Measurements from ENCODE around the gene CISD1.

CISD1 gene

GRCh38 chr10:58305821-58306220 lies 36.9 kb downstream of the CISD1 start:
- no peak for DNase-seq (ENCODE audit: low read depth in 2 of 2, low spot score in 1 of 2)

DNA sequence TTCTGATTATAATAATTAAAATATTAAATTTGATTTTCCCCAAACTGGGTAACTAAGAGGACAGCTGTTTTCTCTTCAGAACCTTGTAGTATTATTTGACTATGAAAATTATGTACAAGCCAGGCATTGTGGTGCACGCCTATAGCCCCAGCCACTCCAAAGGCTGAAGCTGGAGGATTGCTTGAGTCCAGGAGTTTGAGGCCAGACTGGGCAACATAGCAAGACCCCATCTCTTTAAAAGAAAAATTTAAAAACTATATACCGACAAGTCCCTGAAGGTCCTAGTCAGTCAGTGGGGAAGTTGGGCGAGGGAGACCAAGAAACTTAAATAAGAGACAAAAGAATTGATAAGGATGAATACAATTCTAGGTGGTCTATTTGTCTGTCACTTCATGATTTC lies 38.7 kb downstream of the CISD1 start:
- DNase-seq (ENCODE audit: low read depth in 2 of 2, low spot score in 1 of 2) = no peak

GRCh38 chr10:58311026-58311425 lies 42.1 kb downstream of the CISD1 start:
- no peak for DNase-seq (ENCODE audit: low read depth in 2 of 2, low spot score in 1 of 2)

DNA sequence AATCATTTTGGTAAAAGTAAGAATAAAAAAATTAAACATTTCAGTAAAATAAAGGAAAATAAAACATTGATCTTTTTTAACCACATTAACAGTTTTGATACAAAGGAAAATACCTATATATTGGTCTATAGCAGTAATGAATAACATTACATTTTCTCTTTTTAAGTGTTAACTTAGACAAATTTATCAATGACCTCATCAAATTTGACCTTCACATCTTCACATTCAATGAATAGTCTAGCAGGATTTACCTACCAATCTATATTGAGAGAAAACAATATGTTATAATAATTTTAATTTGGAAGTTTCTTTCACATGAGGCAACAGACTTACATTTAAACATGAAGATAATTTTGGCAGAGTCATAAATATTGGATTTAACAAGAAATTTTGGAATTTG lies 47.9 kb downstream of the CISD1 start:
- DNase-seq (ENCODE audit: low read depth in 2 of 2, low spot score in 1 of 2) = no peak

GRCh38 chr10:58318346-58318745 lies 49.4 kb downstream of the CISD1 start:
- DNase-seq (ENCODE audit: low read depth in 2 of 2, low spot score in 1 of 2) = no peak

- DNase-seq (ENCODE audit: low read depth in 2 of 2, low spot score in 1 of 2) = no peak
Observed at GRCh38 chr10:58319599-58319998, 50.6 kb downstream of the CISD1 start.

DNA sequence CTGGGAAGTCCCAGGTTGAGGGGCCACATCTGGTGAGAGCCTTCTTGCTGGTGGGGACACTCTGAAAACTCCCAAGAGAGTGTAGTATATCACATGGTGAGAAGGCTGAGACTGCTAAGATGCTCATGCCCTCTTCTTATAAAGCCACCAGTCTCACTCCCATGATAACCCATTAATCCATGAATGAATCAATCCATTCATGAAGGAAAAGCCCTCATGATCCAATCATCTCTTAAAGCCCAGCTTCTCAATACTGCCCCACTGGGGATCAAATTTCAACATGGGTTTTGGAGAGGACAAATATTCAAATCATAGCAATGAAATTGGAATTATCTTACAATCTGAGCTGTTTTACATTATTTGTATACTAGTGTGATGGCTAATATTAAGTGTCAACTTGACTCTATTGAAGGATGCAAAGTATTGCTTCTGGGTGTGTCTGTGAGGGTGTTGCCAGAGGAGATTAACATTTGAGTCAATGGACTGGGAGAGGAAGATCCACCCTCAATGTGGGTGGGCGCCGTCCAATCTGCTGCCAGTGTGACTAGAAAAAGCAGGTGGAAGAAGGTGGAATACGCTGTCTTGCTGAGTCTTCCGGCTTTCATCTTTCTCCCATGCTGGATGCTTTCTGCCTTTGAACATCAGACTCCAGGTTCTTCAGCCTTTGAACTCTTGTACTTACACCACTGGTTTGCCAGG lies 51.5 kb downstream of the CISD1 start:
- no peak for DNase-seq (ENCODE audit: low read depth in 2 of 2, low spot score in 1 of 2)

GRCh38 chr10:58322072-58322834 lies 53.3 kb downstream of the CISD1 start:
- DNase-seq (ENCODE audit: low read depth in 2 of 2, low spot score in 1 of 2) = no peak

DNA sequence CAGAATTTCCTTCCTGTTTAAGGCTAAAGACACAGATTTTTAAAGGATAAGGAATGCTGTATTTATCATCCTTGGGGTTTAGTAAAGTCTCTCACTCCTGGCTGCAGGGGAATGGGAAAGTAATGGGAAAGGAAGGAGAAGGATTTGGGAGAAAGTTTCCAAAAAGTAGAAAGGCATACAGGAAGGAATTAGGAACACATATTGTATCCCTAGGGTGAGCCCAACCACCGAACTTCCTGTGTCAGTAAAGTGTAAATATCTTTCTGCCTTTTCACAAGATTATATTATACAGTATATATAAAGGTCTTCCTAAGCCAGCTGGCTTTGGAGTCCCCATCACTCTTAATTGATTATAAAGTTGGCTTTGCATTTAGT lies 53.9 kb downstream of the CISD1 start:
- DNase-seq (ENCODE audit: low read depth in 2 of 2, low spot score in 1 of 2) = no peak

DNA sequence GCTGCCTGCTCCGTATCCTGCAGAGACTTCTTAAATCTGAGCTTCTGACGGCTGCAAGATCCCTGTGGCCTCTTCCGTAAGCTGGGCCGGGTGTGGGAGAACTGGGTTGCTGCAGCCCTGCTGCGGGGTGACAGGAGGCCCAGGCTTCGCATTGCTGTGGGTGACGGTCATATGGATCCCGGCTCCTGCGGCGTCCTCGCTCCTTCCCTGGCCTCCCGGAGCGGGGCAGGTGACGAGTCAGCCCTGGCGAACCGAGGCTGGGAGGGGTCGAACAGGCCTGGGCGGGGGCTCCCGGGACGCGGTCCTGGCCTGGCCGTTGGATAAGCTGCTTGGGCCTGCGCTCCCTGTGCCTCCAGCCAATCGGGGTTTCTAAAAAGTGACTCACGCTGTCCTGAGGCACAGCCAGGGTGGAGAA lies 58.0 kb downstream of the CISD1 start:
- no peak for DNase-seq (ENCODE audit: low read depth in 2 of 2, low spot score in 1 of 2)

DNA sequence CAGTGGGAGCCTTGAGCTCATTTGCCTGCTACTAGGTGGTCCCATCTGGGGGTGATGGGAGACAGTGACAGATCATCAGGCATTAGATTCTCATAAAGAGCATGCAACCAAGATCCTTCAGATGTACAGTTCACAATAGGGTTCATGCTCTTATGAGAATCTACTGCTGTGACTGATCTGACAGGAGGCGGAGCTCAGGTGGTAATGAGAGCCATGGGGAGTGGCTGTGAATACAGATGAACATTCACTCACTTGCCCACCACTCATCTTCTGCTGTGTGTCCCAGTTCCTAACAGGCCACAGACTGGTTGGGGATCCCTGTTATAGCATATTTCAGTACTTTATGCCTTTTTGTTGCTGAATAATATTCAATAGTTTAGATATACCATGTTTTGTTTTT lies 59.3 kb downstream of the CISD1 start:
- DNase-seq (ENCODE audit: low read depth in 2 of 2, low spot score in 1 of 2) = no peak

- DNase-seq (ENCODE audit: low read depth in 2 of 2, low spot score in 1 of 2) = no peak
Observed at GRCh38 chr10:58330431-58330830, 61.5 kb downstream of the CISD1 start.

GRCh38 chr10:58331646-58332045 lies 62.7 kb downstream of the CISD1 start:
- DNase-seq (ENCODE audit: low read depth in 2 of 2, low spot score in 1 of 2) = no peak

DNA sequence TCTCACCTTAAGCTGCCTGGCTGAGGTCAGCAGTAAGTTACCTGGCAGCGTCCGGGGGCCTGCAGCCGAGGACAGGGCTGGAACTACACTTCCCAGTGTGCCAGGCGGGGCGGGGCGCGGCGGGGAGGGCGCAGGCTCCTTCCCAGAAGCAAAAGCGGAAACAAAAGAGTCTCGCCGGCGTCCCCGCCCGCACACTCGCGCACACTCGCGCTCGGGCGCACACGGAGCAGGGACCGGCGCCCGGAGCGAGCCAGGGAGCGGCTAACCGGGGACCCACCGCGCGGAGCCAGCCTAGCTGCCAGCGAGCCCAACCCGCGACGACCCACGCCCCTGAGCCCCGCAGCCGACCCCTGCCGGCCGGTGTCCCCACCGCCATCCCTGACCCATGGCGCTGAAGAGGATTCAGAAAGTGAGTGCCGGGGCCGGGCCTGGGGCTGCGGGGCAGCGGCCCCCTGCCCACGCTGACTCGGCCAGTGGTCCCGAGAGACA lies 65.9 kb downstream of the CISD1 start, which contains the start of gene UBE2D1:
TSS of gene UBE2D1 (plus strand) at position 190 of the 489 bp plus-strand sequence. CDS start at position 386, 196 bp downstream.
- DNase-seq (ENCODE audit: low read depth in 2 of 2, low spot score in 1 of 2) = peak; percentile 61 to 66

DNA sequence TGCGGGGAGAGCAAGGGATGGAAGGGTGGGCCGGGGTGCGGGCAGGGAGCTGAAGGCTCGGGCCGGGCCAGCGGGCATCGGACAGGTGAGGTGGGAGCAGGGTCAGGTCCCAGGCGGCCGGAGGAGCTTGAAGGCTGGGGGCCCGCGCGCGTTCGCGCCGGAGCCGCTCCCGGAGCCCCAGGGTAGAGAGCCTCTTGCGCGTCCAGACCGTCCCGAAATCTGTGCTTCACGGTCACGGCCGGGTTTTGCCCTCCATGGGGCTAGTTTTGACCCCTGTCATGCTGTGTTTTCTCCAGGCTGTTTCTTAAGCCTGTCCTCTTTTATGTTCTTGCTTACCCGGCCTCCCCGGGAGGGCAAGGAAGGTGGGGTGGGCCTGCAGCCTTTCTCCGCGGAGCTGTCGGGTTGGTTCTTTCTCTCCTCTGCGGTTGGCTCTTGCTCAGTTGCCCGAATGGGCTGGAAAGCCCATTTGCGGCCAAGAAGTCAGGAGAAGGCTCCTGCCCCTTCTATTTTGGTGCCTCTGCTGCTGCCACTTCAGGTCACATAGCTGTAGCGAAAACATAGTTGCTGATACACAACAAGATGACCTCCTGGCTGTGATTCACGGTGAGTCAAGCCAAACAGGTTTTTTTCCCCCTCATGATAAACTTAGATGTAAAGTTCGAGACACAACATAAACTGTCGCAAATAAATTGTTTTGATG lies 66.5 kb downstream of the CISD1 start:
- no peak for DNase-seq (ENCODE audit: low read depth in 2 of 2, low spot score in 1 of 2)

- no peak for DNase-seq (ENCODE audit: low read depth in 2 of 2, low spot score in 1 of 2)
Observed at GRCh38 chr10:58336242-58336641, 67.3 kb downstream of the CISD1 start.

Data from stimulated activated CD8-positive, alpha-beta memory T cell treated with anti-CD3 and anti-CD28 coated beads, Interleukin-4, amount 100 ng/mL, for 1 hour (primary cell).